H4 (cell line): ENCODE measurements around the gene CNKSR1. TPM values are rescaled to one million over a fixed set of nuclear protein-coding genes. Genes with fewer than 3 reads are reported as not detected.
A peak's percentile ranks its signal among the peaks of the same experiment; 100 is the strongest.

Experiments
- DNase-seq: peaks from one replicate; pipeline ENCODE4 v3.0.0-alpha.2; 2015; ENCODE audit warnings: low spot score
- total RNA-seq: library from RNA; depleted of rRNA; stranded (reverse); fragments of >200 nt; shearing (Covaris generic); gene quantifications from 2 replicates; pipeline ENCODE4 v1.2.3, GENCODE V29; 2014

Gene CNKSR1
- total RNA-seq, 1 experiment from 2014 or later = not detected

DNA sequence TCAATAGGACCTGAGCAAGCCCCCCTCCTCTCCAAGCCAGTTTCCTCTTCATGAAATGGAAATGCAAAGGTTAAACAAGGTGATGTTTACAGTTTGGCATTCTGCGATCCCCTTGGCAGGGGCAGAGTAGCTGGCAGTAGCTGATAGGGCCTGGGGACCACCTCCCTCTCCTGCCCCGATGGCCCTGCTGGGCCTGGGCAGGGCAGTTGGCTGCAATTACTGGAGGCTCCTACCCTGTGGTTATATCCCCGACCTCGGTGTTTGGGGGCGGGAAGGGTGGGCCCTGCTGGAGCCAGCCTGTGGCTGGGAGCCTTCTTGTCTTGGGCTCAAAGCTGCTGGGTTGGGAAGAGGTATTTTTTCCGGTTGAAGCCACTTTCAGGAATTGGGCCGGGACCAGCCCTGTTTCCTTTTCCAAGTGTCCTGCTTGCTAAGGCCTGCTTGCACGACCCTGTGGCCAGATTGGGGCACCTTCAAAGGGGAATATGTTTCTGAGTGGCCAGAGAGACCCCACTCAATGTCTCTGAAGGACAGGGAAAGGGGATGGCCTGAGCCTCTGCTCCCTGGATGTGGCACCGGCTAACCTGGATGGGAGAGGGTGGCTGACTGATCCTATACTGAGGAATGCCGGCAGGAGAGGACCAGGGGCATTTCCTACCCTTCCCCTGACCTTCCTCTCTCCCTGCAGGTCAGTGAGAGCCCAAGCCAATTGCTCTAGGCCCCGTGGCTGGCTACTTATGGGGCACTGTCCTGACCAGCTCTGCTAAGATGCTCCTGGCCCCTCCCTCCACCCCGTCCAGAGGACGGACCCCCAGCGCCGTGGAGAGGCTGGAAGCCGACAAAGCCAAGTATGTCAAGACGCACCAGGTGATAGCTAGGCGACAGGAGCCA lies 16.5 kb upstream of the CNKSR1 start:
- no peak for DNase-seq

DNA sequence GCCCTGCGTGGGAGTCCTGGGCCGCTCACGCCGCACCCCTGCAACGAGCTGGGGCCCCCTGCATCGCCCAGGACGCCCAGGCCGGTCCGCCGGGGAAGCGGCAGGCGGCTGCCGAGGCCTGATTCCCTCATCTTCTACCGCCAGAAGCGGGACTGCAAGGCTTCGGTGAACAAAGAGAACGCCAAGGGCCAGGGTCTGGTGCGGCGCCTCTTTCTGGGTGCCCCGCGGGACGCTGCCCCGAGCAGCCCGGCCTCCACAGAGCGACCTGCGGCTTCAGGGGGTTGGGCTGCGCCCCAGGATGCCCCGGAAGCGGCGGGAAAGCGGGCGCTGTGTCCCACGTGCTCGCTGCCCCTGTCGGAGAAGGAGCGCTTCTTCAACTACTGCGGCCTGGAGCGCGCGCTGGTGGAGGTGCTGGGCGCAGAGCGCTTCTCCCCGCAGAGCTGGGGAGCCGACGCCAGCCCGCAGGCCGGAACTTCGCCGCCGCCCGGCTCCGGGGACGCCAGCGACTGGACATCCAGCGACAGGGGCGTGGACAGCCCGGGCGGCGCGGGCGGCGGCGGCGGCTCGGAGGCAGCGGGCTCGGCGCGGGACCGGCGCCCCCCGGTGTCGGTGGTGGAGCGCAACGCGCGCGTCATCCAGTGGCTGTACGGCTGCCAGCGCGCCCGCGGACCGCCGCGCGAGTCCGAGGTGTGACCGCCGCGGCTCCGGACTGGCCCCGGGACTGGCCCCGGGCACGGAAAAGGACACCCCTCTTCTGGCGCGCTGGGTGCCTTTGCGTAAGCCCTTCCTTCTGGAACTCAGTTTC lies 15.7 kb upstream of the CNKSR1 start:
- no peak for DNase-seq

DNA sequence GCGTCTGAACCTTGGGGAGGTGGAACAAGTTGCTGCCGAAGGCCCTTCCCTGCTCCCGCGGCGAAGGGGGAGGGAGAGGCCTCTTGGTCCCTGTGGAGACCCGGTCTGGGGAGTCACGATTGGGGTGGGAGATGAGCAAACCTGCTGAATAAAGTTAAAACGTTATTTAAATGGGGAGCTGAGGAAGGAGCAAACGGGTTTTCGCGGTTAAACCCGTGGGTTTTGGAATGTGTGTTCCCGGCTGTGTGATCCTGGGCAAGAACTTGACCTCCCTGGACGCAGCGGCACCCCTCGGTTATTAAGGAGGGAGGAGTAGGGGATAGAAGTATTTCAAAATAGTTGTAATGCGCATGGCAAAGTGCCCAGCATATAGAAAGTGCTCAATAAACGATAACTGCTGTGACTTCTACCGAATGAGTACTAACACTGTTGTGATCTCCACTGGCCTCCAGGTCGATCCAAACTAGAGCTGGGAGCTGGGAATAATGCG lies 15.0 kb upstream of the CNKSR1 start:
- DNase-seq = no peak

DNA sequence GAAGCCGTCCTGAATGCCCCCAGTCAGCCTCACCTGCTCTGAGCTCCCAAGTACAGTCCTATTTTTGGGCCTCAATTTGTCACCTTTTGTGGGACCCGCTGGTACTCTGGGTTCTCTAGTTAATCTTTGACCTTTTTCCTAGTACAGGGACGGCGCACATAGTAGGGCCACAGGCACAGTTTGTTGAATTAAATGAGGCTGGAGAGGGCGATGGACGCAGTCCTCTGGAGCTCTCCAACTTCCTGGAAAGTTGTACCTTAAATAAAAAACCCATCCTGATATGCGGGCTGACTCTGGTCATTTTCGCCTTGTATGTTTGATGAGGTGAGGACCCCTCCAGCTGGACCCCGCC lies 13.6 kb upstream of the CNKSR1 start:
- DNase-seq = no peak

DNA sequence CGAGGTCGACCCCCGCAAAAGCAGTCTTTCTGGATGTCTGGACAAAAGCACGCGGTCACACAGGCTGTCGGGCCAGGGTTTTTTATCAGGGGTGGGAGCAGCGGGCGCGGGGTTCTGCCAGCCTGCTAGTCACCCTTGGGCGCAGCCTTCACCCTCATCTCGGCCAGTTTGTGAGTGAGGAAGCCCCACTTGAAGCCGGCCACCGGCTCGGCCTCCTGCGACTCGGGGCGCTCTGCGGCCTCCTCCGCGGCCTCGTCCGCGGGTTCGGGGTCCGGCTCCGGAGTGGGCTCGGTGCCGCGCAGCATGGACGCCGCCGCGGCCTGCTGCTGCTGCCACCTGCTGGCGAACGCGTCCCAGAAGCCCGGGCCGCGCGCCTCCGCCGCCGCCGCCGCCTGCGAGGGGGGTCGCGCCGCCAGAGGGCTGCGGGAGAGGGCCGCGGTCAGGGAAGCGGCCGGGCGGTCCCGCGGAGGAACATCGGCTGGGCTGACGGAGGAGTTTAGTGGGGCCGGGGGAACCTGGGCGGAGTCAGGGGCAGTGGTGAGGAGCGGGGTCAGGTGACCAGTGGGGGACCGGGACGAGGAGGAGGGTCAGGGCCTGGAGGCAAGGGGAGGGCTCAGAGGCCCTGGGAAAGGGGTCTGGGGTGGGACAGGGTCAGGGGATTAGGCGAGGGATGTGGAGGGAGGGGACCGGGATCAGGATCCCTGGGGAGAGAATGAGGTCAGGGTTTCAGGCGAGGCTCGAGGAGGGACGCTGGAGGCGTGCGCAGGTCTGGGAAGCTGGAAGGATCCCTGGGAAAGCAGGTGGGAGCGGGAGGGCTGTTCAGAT lies 13.0 kb upstream of the CNKSR1 start:
- no peak for DNase-seq

DNA sequence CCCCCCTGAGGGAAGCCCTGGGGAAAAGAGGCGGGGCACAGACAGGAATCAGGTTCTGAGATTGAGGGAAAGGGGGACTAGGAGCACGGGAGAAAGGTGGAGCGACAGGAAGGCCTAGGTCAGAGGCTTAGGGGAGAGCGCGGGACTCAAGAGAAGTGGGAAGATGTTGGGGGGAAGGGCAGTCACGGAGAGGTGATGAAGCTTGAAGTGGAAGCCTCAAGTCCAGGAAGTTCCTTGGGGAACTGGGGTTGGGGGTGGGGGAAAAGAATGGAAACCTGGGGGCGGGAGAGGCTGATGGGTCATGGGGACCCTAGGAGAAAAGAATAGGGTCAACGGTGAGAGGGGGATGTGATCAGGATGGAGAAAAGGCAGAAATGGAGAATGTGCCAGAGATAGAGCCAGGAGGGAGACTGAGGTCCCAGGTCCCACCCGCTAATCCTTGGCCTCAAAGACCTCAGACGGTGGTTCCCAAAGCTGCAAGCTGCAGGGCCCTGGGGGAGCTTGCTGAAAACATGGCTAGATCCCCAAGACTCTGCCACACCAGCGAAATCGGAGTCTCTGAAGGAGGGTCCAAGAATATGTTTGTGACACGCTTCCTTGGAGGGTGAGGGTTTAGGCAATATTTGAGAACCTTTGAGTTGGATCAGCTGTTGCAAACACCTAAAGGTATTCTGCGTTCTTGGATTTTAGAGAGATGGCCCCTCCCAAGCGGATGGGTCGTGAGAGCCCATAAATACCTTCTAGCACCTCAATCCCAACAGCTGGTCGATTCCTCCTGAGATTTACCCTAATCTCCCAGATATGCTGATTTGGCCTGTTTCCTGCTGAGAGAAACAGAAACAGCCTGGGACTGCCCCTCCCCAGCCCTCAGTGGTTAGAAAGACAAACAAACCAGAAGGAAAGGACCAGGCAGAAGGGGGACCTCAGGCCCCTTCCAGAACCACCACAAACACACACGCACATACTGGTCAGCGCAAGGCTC lies 12.1 kb upstream of the CNKSR1 start:
- no peak for DNase-seq

DNA sequence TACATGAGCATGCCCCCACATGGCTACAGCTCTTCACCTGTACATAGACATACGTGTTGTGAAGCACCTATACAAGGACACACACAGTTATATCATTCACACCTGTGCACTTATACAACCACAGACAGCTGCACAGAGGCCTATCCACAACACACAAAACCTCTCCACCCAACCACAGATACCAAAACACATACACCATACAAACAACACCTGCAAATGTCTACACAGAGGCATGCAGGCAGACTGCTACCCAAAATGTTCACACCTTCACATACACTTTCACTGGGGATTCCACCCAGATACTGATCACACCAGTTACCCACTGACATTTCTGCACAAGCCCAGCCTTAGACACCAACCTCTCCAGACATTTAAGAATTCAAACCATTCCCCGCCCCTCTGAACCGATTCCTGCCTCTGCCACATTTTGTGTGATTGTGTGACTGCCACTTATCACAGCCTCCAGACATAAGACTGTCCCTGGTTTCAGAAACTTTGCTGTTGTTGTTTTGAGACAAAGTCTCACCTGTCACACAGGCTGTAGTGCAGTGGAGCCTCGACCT lies 10.5 kb upstream of the CNKSR1 start:
- DNase-seq = no peak

DNA sequence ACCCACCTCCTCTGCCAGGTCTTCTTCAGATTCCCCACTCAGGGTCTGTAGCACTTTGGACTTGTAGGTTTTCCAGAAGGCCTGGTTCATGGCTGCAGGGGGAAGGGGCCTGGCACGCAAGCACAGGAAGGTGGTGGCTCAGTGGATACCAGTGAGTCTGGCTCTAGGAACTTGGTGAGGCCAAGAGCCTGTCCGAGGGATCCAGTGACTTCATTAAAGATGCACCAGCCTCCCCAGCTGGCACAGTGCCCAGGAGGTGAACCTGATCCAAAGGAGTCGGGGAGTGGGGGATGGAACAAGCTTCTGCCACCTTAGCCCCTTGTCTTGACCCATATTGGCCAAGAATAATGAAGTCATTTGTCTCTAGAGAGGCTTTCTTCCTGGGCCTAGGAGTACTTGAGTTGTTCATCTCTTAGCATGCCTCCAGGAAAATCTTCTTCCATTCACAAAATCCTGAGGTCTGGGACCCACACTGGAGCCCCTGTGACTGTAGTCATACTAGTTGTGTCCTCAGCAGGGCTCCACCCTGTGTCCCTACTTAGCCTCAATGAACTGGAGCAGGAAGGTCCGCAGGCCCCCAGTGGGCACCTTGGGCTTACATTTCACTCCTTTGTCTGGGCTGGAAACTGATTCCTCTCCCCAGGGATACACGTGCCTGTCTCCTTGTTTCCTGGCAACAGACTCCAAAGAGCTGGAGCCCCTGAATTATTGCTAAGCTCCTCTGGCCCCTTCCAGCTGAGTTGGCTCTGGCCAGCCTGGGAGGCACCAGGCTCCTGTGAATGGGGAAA lies 8.7 kb upstream of the CNKSR1 start, which contains the start of gene C1orf232:
Gene C1orf232, minus strand, starts transcription at position 554 of the 788 bp plus-strand sequence. Its CDS starts 464 bp downstream, at position 90.
- DNase-seq = no peak

DNA sequence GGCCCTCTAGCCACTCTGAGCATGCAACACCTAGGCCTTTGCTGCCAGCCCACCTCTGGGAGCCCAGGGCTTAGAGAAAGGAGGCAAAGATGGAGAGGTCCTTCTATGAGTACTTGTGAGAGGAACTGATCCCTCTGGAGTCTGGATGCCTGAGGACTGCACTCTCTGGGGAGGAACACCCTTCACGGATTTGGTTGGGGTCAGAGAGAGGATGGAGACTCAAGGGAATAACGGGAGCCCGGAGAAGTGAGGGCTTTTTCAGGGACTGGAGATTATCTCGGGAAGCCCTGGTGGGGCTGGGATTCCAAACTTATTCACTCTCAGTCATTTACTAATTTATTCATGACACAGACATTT lies 8.1 kb upstream of the CNKSR1 start:
- no peak for DNase-seq

DNA sequence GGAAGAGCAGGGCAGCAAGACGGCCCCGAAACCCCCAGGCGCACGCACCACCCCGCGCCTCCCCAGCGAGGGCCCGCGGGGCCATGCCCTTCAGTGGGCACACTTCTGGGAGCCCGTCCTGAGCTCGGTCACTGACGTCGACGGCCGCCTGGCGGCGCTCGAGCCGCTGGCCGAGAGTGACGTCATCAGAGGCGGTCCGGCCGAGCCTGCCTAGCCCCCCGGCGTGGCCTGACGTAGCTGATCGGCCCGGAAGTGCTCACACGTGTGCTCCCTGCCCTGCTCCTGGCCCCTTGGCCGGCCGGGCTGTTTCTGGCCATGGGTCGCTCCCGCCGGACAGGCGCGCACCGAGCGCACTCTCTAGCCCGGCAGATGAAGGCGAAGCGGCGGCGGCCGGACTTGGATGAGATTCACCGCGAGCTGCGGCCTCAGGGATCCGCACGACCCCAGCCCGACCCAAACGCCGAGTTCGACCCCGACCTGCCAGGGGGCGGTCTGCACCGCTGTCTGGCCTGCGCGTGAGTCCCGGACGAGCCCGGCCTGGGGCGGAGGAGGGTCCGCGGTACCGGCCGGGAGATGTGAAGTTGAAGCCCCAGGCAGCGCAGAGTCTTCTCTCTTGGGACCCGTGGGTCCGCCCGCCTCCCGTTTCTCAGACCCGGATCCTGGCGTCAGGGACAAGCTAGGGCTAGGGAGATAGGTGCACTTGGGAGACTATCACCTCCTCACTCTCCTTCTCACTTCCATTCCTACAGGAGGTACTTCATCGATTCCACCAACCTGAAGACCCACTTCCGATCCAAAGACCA lies 7.4 kb upstream of the CNKSR1 start, which contains the start of gene ZNF593:
Gene ZNF593, plus strand, starts transcription at position 240 of the 803 bp plus-strand sequence. Its CDS starts 76 bp downstream, at position 316.
- DNase-seq = peak; percentile 91

DNA sequence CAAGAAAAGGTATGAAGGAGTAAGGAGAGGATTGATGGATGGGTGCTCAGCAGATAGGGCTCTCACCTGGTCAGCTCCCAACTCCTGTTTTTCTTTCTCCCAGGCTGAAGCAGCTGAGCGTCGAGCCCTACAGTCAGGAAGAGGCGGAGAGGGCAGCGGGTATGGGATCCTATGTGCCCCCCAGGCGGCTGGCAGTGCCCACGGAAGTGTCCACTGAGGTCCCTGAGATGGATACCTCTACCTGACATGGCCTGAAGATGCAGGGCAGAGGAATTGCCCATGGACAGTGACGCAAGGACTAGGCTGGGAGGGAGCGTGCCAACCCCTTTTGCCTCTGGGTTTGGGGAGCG lies 6.8 kb upstream of the CNKSR1 start:
- DNase-seq = no peak

DNA sequence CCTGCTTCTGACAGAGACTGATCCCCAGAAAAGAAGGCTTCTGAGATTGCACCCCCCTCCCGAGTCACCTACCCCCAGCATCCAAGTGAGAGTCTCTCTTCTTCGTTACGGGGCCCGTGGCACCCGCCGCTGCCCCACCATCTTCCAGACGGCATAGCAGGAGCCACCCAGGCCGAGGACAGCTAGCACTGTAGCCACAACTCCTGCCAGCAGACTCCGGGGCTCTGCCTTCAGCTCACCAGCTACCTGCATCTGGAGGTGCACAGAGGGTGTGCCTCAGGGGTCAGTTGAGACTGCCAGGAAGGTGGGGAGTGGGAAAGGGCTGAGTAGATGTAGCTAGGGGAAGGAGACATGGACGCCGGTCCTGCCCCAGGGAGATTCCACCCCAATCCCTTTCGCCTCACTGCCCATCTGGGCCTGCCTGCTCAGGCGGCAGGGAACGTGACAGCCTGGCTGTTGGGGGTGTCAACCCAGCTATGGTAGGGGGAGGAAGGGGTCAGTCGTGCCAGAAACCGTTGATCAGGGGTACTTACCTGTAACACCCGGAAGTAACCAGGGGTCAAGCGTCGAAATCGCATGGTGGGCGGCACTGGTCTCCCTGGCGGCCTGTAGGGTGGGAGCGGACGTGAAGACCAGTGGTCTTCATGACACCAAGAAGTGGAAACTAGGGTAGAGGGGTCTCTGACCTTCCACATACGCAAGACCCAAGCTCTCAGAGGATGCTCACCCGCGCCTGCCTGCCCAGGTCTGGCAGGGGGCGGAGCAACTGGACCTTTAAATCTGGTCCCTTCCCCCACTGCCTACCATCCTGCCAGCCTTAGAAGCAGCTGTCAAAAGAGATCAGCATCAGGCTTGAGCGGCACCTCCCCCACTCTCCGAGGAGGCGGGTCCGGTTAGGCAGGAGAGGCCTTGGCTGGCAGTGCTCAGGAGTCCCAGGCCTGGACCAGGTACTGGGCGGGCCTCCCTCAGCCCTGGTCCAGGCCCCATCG lies 5.9 kb upstream of the CNKSR1 start, which contains the start of gene ZNF593OS:
Gene ZNF593OS, minus strand, starts transcription at position 749 of the 989 bp plus-strand sequence. Its CDS starts 171 bp downstream, at position 578.
- no peak for DNase-seq

DNA sequence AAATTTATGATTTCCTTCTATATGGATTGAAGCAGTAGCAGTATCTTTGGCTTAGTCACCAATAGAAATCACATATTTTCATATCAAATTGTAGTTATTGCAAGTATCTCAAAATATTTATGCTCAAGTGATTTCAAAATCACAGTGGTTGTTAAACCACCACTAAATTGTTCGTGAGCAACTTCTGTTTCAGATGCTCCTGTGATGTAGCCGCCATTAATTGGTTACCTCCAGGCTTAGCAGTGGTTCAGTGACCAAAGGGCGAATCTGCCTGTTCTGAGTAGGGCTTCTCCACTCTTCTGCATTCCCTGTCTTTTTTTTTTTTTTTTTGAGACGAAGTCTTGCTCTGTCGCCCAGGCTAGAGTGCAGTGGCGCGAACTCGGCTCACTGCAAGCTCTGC lies 1.9 kb upstream of the CNKSR1 start:
- DNase-seq = no peak

DNA sequence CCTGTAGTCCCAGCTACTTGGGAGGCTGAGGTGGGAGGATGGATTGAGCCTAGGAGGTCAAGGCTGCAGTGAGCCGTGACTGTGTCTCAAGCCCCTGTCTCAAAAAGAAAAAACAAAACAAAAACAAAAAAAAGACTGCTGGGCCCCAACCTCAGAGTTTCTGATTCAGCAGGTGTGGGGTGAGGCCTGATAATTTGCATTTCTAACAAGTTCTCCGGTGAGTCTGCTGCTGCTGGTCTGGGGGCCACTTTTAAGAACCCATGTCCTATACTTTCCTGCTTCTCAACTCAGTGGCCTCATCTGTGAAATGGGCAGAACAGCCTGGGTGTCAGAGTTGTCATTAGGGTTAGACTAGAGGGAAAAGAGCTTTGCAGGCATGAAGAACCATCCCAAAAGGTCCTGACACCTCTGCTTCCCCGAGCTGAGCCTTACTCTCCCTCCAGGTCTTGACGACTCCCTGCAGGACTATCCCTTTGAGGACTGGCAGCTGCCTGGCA lies 2.8 kb downstream of the CNKSR1 start:
- no peak for DNase-seq

DNA sequence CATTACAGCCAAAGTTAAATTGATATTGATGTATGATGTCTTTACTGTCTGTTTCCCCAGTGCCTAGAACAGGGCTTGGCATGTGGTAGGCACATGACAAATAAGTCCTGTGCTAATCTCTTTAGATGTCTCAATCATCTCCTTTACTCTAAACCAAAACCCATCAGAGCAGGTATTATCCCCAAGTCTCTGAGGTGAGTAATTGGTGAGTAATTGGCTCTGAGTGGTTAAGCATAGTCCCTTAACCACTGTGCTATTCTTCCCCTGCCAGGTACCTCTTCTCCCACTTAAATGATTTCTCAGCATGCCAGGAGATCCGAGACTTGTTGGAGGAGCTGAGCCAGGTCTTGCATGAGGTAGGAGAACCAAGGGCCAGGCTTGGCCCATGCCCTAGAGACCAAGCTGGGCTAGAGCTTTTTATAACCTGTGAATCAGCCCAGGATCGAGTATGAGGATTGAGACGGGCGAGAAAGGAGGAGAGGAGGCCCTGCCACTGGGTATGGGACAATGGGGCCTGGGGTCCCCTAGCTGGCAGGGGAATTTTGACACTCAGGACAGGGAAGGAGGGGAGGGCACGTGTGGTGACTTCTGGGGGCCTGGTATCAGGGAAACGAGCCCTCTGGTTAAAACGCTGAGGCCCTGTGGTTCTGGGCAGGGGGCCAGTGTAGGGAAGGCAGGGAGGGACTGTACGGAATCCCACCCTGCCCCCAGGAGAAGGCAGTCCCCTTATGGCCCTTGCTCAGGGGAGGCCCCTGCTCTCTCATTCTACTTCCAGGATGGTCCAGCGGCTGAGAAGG lies 4.5 kb downstream of the CNKSR1 start:
- DNase-seq = no peak

DNA sequence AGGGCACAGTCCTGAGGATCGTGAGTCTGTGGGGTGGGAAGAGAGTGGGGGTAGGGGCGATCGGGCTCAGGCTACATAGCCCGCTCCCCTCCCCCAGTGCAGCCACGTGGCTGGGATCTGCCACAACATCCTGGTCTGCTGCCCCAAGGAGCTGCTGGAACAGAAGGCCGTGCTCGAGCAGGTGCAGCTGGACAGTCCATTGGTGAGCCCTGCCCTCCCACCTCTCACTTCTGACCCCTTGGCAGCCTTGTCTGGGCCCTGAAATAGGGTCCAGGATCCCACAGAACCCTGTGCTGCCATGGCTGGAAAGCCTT lies 5.0 kb downstream of the CNKSR1 start:
- DNase-seq = no peak
